IMR-90 (cell line): ENCODE measurements around the gene SIPA1L3. TPM values are rescaled to one million over a fixed set of nuclear protein-coding genes. Genes with fewer than 3 reads are reported as not detected.

Experiments used
- ATAC-seq: fragments of 200-7000 bp; cut with Tn5 transposase; 2 replicates; pipeline ENCODE4 v1.9.1; 2020; ENCODE audit warnings: low read depth, mild to moderate bottlenecking, moderate library complexity
- BruUV-seq: library from RNA; stranded (reverse); fragments of 400-500 nt; replicated peaks from 2 replicates; lab custom pipeline; 2021; lab: Mats Ljungman, UMichigan
- CTCF ChIA-PET: fragments of 300-600 bp; formaldehyde crosslinking; extraction: SDS; loops from one replicate; lab custom pipeline; 2021; ENCODE audit warnings: antibody characterized with exemption; lab: Yijun Ruan, JAX
- POLR2A ChIA-PET: fragments of 300-600 bp; sonication (Branson Sonifier 250); formaldehyde crosslinking; loops from one replicate; lab custom pipeline; 2022; ENCODE audit warnings: antibody characterized with exemption; ENCODE audit not compliant: unreplicated experiment; lab: Charles Lee
- DNase-seq: peaks from one replicate; pipeline ENCODE4 v3.0.0; 2013
- H2AFZ ChIP-seq: replicated peaks from 2 replicates; pipeline ENCODE3; 2013; ENCODE audit warnings: low read length, mild to moderate bottlenecking; ENCODE audit not compliant: poor library complexity
- H2AK5ac ChIP-seq: 2 replicates; pipeline ENCODE4 v1.6.1; 2013; ENCODE audit warnings: low read depth, low read length, inconsistent platforms
- H2AK9ac ChIP-seq: replicated peaks from 2 replicates; pipeline ENCODE3; 2013; ENCODE audit warnings: mild to moderate bottlenecking, low read depth, low read length, moderate library complexity; ENCODE audit not compliant: poor library complexity
- H2BK120ac ChIP-seq: 2 replicates; pipeline ENCODE4 v1.6.1; 2013; ENCODE audit warnings: low read depth, low read length, inconsistent platforms
- H2BK15ac ChIP-seq: 3 replicates; pipeline ENCODE4 v1.6.1; 2013; ENCODE audit warnings: low read depth, low read length, inconsistent platforms
- H2BK20ac ChIP-seq: 2 replicates; pipeline ENCODE4 v1.6.1; 2013; ENCODE audit warnings: low read depth, mild to moderate bottlenecking, inconsistent platforms, low read length, moderate library complexity
- H2BK5ac ChIP-seq: 2 replicates; pipeline ENCODE4 v1.6.1; 2013; ENCODE audit warnings: mild to moderate bottlenecking, low read depth, low read length, inconsistent platforms; ENCODE audit not compliant: poor library complexity, severe bottlenecking
- H3K14ac ChIP-seq: replicated peaks from 2 replicates; pipeline ENCODE4 v1.6.1; 2013; ENCODE audit warnings: low read depth, low read length, inconsistent platforms
- H3K18ac ChIP-seq: 2 replicates; pipeline ENCODE4 v1.6.1; 2013; ENCODE audit warnings: low read depth, low read length, control low read depth
- H3K23ac ChIP-seq: 2 replicates; pipeline ENCODE4 v1.6.1; 2013; ENCODE audit warnings: low read depth, low read length, inconsistent platforms
- H3K27ac ChIP-seq: 2 replicates; pipeline ENCODE4 v1.5.1; 2013; ENCODE audit warnings: mild to moderate bottlenecking, control low read depth, low read length; ENCODE audit not compliant: insufficient read depth
- H3K27me3 ChIP-seq: 2 replicates; pipeline ENCODE4 v1.6.1; 2013; ENCODE audit warnings: low read length; ENCODE audit not compliant: control insufficient read depth, insufficient read depth
- H3K36me3 ChIP-seq: 2 replicates; pipeline ENCODE4 v1.6.1; 2013; ENCODE audit warnings: low read length, mixed read lengths; ENCODE audit not compliant: control insufficient read depth, insufficient read depth
- H3K4ac ChIP-seq: 2 replicates; pipeline ENCODE4 v1.6.1; 2013; ENCODE audit warnings: low read depth, low read length, inconsistent platforms
- H3K4me1 ChIP-seq: 2 replicates; pipeline ENCODE4 v1.6.1; 2013; ENCODE audit warnings: low read length, mixed read lengths; ENCODE audit not compliant: control insufficient read depth, insufficient read depth
- H3K4me2 ChIP-seq: 2 replicates; pipeline ENCODE4 v1.6.1; 2013; ENCODE audit warnings: low read depth, mild to moderate bottlenecking, control low read depth, low read length, moderate library complexity
- H3K4me3 ChIP-seq: 2 replicates; pipeline ENCODE4 v1.5.1; 2013; ENCODE audit warnings: low read depth, mild to moderate bottlenecking, control low read depth, low read length, moderate library complexity; ENCODE audit not compliant: insufficient read depth
- H3K56ac ChIP-seq: 2 replicates; pipeline ENCODE4 v1.6.1; 2013; ENCODE audit warnings: low read length, inconsistent platforms; ENCODE audit not compliant: insufficient read depth; ENCODE audit errors: extremely low read depth
- H3K79me1 ChIP-seq, 2 experiments: 2 replicates each; pipeline ENCODE4 v1.6.1; 2013; ENCODE audit warnings: low read length in 2 of 2, inconsistent platforms in 1 of 2, low read depth in 1 of 2
- H3K9ac ChIP-seq: 2 replicates; pipeline ENCODE4 v1.6.1; 2013; ENCODE audit warnings: low read depth, low read length, control low read depth
- H3K9me1 ChIP-seq: 2 replicates; pipeline ENCODE4 v1.6.1; 2013; ENCODE audit warnings: low read length, inconsistent platforms; ENCODE audit not compliant: insufficient read depth
- H3K9me3 ChIP-seq: 2 replicates; pipeline ENCODE4 v1.6.1; 2013; ENCODE audit warnings: low read length; ENCODE audit not compliant: control insufficient read depth, insufficient read depth
- H4K20me1 ChIP-seq: 2 replicates; pipeline ENCODE4 v1.6.1; 2013; ENCODE audit warnings: low read length, inconsistent platforms; ENCODE audit not compliant: insufficient read depth
- H4K5ac ChIP-seq: 2 replicates; pipeline ENCODE4 v1.6.1; 2013; ENCODE audit warnings: mild to moderate bottlenecking, low read depth, low read length, control low read depth
- H4K8ac ChIP-seq, 2 experiments: 2 replicates each; pipeline ENCODE4 v1.6.1; 2013; ENCODE audit warnings: low read depth in 2 of 2, low read length in 2 of 2, control low read depth in 1 of 2, inconsistent platforms in 1 of 2
- H4K91ac ChIP-seq: 2 replicates; pipeline ENCODE4 v1.6.1; 2013; ENCODE audit warnings: low read depth, low read length, inconsistent platforms; ENCODE audit not compliant: insufficient read depth
- CEBPB ChIP-seq: IDR thresholded peaks from 2 replicates; pipeline ENCODE4 v1.6.1; 2012; ENCODE audit warnings: low read depth, low read length, improper control_type of control experiment
- MAFK ChIP-seq: IDR thresholded peaks from 2 replicates; pipeline ENCODE4 v1.6.1; 2012; ENCODE audit warnings: low read depth, low read length, improper control_type of control experiment
- WGBS, 2 experiments: methylation state at CpG; one replicate each; pipeline versions ENCODE4 v1.1.5 to v1.1.7; 2013; ENCODE audit warnings: missing lambda C conversion rate in 2 of 2; ENCODE audit not compliant: insufficient read length in 1 of 2; ENCODE audit errors: extremely low coverage in 2 of 2; 5-methylcytosine and 5-hydroxymethylcytosine counted together
- dilution Hi-C: fragments of 300-500 bp; cut with HindIII; formaldehyde crosslinking; loops from one replicate; pipeline ENCODE4 v1.14.3; 2018; ENCODE audit warnings: low sequenced_read_pairs; ENCODE audit not compliant: unreplicated experiment
- in situ Hi-C: fragments of 300-500 bp; cut with MboI; formaldehyde crosslinking; loops from 3 replicates; pipeline ENCODE4 v1.14.3; 2019; ENCODE audit warnings: low sequenced_read_pairs, inconsistent platforms, mixed read lengths
- intact Hi-C: fragments of 100-400 bp; cut with micrococcal nuclease; formaldehyde crosslinking; loops from 2 replicates; pipeline ENCODE4 v1.10.0; 2022
- polyA plus RNA-seq, 3 experiments: library from polyadenylated mRNA; depleted of rRNA; stranded (reverse); fragments of >200 nt; gene quantifications; 2 replicates each; pipeline ENCODE4 v1.2.3, GENCODE V29; 2012; ENCODE audit warnings: low replicate concordance in 1 of 3
- total RNA-seq: library from RNA; depleted of rRNA; stranded (reverse); fragments of >200 nt; gene quantifications from 2 replicates; pipeline ENCODE4 v1.2.3, GENCODE V29; 2012

The SIPA1L3 gene
- total and polyA plus RNA-seq, 2 of the 4 experiments (the other 2 are of a cell fraction), result 4.1 to 9.4 TPM

DNA sequence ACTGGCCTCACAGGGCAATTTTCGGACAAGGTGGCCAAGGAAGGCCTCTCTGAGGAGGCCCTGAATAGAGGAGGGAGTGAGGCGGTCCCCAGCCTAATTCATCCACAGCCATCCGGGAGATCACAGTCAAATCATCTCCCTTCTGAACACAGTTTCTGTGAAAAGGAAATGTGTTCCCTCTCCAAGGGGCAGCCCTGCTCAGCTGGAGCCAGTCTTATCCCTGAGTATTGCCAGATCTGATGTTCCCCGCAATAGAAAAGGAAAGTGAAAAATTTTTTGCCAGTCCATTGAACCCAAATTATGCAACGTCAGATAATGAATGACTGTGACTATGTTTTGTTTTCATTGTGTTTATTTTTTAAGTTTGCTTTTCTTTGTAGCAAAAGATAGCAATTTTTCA lies 125.9 kb downstream of the SIPA1L3 start:
- ATAC-seq (no peak), DNase-seq (no peak)
- Histone ChIP-seq H4K8ac (0 out of 4 replicates have a peak overlapping the region, but pooled peaks of 1 of the 2 experiments have one; percentile 35), H2AFZ (no peak overlapping the region), H3K4me3 (no peak overlapping the region), H4K20me1 (peaks cover 11% of the 10 kb centered on the region), H3K9me1 (peaks cover 32% of the 10 kb centered on the region), H4K5ac (no peak overlapping the region; the same call in 1 of the 2 replicates), H3K27me3 (no peaks in the 10 kb centered on the region), H3K56ac (no peak overlapping the region), H2BK20ac (no peak overlapping the region), H2AK5ac (no peak overlapping the region), H3K4ac (peak overlapping the region; percentile 24; the same call in 1 of the 2 replicates), H3K14ac (no peak overlapping the region), H2BK15ac (peak overlapping the region; percentile 58; the same call in 1 of the 3 replicates), H3K4me2 (no peak overlapping the region), H3K27ac (no peak overlapping the region), H3K79me1 (peaks cover 53 to 95% of the 10 kb centered on the region in 2 experiments), H2BK5ac (peak overlapping the region; percentile 4), H3K23ac (no peak overlapping the region; the same call in 1 of the 2 replicates), H2AK9ac (no peak overlapping the region), H2BK120ac (peak overlapping the region; percentile 12; the same call in 1 of the 2 replicates), H3K9ac (no peak overlapping the region), H3K18ac (no peak overlapping the region), H4K91ac (peak overlapping the region; percentile 15; the same call in 1 of the 2 replicates), H3K4me1 (peaks cover 38% of the 10 kb centered on the region), H3K9me3 (peaks cover 2% of the 10 kb centered on the region; the same call in 1 of the 2 replicates), H3K36me3 (peaks cover 5% of the 10 kb centered on the region)
- in situ Hi-C loops (no loop called here), dilution Hi-C loops (no loop called here), intact Hi-C loops (no loop called here)
- no CpG with 5 or more reads among the region's 5 CpGs for WGBS, 2 experiments
- BruUV-seq, result no TSS peak
- POLR2A ChIA-PET, result no interaction called here
- TF ChIP-seq CEBPB (peak; percentile 44; the same call in 1 of the 2 replicates), MAFK (no peak)
- CTCF ChIA-PET, result no interaction called here
